Activated CD4-positive, alpha-beta T cell treated with anti-CD3 and anti-CD28 coated beads, Interleukin-2, amount 50 U/mL, for 1 hour (primary cell): ENCODE results near the gene MAS1L.

Experiments
- DNase-seq: peaks from one replicate; pipeline ENCODE4 v3.0.0-alpha.2; 2020

Gene MAS1L

GRCh38 chr6:29487660-29488059 is at the start of gene MAS1L:
Gene MAS1L, minus strand, starts transcription at chr6:29487956. Its CDS starts 54 bp downstream, at chr6:29487902.
- DNase-seq: no peak

DNA sequence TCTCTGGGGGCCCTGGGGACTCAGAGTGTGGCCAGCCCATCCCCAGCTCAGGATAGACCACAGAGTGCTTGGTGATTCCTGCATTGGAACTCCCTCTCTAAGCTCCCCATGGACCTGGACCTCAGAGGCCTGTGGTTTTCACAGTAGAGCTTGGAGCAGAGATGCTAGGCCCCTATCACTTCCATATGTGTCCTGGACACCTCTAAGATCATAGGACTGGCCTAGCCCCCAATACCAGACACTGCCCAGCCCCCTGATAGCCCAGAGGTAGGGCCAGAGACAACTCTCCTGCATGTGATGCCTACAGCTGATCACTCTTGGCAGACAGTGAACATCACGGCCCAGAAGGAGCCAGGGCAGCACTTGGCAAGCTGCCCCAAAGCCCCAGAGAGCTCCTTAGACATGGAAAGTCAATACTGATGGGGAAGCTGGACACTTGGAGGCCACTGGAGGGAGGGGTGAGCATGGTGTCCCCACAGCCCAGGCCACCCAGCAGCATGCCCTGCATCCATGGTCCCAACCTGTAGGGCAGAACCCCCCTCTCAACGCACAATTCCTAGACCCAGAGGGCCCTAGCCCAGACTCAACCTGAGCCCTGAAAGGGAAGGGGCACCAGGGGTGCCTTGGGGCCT is 44.7 kb upstream of the MAS1L start:
- no peak for DNase-seq

DNA sequence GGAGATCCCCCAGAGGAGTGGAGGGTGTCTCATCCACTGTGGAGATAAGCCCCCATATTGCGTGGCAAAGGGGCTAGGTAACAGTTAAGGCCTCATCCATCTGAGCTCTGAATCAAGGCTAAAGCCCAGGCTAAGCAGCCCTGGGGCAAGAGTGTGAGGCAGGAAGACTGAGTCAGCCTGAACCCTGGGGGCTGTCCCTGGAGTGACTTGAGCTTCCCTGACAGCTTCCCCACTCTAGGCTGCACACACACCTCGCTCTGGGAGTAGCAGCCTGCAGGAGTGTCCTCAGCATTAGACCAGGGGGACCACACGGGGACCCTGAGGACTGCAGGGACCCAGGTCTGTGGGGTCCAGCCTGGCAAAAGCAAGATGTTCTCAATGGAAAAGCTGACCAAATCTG is 43.9 kb upstream of the MAS1L start:
- DNase-seq: no peak

DNA sequence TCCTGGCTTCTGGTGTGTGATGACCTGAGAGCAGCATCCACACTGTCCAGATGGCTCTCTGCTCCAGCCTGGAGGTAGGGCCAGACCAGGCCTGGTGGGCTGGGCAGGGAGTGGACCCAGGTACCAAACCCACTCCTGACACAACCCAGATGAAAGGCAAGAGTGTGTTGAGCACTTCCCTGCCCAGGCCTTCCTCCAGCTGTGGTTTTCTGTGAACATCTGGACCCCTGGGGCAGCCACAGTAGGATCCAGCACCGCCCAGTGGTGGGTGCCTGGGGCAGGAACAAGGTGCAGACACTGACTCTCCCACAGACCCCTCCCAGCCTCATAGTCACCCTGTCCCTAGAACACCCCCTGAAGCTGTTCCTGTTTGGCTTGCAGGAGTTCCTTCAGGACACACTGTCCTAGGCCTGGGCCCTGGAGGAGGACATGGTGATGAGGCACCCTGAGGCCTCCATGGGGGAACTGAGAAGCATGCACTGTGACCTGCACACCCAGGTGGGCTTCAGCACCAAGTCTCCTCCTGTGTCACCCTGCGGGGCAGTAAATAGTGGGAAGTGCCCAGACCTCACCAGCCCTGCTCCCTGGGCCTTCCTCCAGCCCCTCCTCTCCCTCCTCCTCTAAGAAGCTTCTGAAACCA is 43.0 kb upstream of the MAS1L start:
- DNase-seq: no peak

DNA sequence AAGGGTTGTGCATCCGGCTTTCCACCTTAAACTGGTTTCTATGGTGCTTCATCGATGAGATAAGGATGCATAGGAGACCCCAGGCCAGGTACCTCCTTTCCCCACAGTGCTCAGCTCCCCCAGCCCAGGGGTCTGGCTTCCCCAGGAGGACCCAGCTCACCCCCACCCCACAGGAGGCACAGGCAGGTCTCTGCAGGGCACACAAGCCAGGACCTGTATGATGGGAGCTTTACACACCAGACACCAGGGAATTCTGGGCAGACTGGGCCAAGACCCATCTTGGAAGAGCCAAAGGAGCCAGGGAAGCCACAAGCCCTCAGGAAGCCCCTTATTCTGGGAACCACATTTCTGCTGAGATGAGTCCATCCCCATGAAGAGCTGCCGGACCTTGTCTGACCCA is 42.2 kb upstream of the MAS1L start:
- DNase-seq: no peak

- DNase-seq: no peak
Observed at GRCh38 chr6:29528988-29529560, 41.3 kb upstream of the MAS1L start.

- DNase-seq: no peak
Observed at GRCh38 chr6:29528300-29528931, 40.7 kb upstream of the MAS1L start.

DNA sequence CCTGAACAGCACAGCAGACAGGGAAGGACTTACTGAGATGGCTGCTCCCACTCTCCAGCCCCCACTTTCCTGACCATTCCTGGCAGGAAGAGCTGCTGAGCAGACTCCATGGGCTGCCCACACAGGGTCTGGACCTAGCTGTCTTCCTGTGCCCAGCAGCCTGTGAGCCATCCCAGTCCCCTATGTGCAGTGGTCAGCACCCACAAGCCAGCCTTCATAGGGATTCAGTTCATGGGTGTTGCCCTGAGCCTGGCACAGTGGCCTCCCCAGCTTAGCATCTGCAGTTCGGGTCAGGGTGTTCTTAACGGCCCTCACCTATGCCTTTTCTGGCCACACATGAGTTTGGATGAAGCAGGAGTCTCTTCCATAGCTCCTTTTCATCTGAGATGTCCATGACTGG is 39.8 kb upstream of the MAS1L start:
- no peak for DNase-seq

DNA sequence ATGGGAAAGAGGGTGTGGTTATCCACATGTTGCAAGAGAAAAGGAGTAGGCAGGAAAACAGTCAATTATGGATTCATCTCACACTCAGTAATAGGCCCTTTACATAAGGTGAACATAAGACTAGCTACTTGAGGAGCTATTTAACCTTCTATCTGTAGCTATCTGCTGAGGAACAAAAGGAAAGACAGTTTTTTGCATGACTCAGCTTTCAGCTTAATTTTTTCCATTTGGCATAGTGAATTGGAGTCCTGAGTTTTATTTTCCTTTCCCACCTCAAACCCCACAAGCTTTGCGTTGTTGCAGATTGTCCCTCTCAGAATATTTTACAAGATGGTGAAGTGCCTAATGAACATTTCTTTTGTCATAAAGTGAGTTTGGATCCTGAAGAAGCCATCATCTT is 39.4 kb upstream of the MAS1L start:
- no peak for DNase-seq

DNA sequence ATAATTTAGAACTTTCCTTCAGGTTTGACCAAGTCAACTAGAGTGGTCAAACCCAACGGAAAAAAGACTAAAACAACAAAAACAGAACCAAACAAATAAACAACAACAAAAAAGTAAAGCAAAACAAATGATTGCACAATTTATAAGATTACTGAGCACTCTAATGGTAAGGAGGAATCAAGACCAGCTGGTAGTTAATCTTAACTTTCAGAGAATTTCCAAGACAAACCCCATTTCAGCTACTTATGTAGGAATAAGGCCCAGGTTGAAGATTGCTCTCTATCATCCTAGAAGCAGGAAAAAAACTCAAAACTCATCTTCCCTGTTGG is 37.5 kb upstream of the MAS1L start:
- DNase-seq: no peak

DNA sequence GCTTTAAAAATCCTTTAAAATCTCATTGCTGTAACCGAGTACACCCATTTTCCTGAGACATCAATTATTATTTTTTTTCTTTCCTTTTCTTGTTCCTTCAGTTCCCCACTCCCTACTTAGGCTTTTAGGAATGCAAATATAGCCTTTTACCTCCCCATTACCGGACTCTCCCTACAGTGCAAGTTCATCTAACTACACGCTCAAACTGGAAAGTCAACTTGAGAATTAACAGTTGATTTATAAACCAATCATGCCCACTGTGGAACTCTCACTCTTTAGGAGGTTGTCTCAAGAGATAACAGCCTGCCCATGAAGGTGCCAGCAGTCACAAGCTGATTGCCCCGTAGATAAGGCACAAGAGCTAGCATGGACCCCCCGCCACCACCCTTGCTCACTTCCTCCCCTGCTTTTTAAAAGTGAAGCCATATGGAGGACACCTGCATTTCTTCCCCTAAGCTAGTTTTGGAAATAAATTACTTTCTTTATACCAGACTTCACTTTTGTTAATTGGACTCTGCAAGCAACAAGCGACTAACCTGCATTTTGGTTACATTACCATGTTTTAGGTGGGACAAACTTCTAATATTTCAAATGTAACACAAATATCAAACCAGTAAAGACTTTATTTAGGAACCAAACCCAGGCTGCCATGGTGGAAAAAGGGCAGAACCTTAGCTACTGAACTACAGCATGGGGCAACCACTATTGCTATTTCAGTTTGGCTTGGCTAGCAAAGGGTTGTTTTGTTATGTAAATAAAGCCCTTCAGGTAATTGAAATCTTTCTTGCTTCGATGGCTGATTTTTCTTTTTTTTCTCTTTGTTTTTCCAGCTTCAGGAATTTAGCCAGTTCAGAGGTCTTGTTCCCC is 36.9 kb upstream of the MAS1L start:
- no peak for DNase-seq

- DNase-seq: no peak
Observed at GRCh38 chr6:29524044-29524443, 36.3 kb upstream of the MAS1L start.

- no peak for DNase-seq
Observed at GRCh38 chr6:29522227-29522626, 34.5 kb upstream of the MAS1L start.

GRCh38 chr6:29521006-29521680 is 33.4 kb upstream of the MAS1L start:
- DNase-seq: no peak

DNA sequence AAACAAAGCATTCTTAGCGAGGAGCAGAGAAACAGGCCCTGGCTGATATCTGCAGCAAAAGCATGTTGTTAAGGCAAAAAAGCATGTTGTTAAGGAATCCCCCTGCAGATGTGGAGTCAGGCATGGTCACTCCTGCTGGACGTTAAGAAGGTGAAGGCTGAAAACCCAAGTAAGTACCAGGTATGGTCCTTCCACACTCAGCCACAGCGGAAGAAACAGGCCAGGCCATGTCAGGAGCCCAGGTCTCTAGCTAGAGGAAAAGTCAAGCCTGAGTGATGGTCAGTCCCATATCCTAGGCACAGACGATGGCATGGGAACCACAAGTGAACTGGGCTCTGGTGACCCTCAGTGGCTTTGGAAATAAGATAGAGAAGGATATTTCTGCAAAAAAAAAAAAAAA is 32.5 kb upstream of the MAS1L start:
- DNase-seq: no peak

DNA sequence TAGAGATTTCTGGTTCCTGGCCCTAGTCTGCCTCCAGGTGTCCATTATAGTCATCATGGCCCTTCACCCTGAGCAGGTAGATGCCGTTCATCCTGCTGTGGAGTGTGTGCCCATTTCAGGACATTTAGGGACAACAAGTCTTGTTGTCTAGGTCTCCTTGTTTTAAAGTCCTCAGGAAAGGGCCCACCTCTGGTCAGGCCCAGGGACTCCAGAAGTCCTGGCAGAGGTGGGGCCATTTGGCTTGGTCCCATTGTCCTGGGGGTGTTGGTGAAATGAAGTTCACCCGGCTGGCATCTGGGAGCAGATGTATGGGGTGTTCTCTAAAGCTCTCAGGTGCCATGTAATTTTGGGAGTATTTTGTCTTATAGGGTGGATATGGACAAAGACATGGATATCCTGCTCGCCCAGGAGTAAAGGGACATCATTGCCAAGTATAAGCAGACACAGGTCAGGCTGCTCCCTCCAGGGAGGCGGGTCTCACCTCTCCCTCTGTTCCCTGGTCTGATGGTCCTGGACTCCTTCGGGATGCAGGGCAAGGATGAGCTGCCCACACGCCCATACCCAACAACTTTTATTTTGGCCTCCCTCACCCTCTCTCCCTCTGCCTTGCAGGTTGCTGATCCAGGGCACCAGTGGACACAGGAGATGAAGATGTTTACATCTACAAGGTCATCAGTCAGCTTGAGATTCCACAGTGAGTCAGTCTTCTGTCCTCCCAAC is 31.7 kb upstream of the MAS1L start:
- DNase-seq: no peak

DNA sequence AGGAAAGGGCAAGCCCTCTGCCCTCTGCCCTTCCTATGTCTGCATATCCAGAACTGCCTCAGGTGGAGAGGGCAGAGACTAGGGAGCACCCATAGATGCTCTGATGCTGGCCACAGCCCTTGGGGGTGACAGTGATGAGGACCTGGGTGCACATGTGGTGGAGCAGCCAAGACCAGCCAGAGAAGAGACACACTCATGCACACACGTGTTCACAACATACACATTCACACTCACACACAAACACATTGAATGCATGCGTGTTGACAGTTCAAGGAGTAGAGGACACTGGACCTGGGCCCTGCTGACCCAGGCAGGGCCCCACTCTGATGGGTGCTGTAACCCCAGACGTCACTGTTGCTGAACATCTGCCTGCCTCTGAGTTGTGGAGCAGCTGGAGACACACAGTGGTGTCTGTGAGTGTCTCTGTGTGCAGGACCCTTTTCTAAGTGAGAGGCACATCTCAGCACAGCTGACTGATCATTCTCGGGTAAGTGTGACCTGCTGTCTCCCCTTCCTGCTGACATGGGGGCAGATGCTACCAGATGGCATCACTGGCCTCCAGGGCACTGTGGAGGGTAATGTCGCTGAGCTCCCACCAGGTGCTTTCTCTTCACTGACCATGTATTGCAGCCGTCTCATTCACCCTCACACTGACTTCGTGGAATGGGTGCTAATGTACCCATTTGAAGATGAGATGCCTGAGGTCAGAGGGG is 30.1 kb upstream of the MAS1L start:
- no peak for DNase-seq

DNA sequence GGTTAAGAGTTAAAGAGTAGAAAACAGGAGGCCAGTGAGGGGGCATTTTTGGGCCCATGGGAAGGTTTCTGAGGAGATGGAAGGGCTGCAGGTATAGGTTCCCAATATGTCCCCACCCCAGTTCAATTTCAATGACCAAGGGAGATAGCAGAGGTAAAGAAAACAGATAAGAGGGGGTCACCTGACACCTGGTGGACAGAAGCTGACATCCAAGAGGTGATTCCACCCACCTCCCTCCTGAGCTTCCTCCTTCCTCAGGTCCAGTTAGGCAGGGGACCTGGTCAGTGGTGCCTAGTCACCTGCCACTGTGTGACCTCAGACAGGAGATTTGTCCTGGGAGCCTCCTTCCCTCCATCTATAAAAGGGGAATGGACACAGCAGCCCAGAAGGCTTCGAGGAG is 29.5 kb upstream of the MAS1L start:
- DNase-seq: no peak

DNA sequence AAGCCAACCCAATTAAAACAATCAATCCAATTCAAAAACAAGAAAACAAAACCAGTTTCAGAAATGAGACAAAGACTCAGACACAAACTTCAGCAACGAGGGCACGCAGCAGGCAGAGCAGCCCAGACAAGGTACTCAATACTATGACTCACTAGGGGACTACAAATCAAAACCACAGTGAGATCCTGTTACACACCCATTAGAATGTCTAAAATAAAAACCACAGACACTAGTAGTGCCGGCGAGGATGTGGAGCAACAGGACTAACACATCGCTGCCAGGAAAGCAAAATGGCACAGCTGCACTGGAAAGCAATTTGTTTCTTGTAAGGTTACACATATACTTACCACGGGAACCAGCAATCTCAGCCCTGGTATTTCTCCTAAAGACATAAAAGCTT is 28.4 kb upstream of the MAS1L start:
- DNase-seq: no peak

DNA sequence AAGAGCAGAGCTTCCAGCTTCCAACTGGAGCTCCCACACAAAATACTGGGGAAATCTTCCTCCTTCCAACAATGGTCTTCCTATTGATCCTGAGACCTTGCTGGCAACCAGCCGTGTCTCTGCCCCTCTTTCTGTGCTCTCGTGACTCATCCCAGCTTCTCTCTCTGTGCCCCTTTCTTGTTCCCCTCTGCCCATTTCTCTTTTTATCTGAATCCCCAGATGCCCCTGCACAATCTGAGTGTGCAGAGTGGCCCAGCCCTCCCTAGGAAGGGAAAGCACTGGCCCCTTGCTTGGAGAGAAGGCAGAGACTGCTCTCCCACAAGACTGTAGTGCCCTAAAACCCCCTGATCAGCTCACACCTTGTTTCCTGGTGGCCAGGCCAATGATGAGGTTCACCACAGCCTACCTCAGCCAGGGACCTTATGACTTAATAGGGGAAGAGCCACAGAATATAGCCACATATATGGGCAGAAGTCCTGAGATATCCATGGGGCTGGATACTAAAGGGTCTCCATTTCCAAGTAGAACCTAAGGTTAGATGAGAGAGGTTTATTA is 23.1 kb upstream of the MAS1L start:
- no peak for DNase-seq

- DNase-seq: no peak
Observed at GRCh38 chr6:29510202-29510601, 22.4 kb upstream of the MAS1L start.
